NCI-H2227 treated with DMSO at 0.1 percent for 48 hours (cell line): ENCODE data around the gene KCTD7.
"Not testable (repeated sequence)": the region's sequence is repeated elsewhere in the genome, so short reads cannot be mapped to it uniquely, and the experiment has no call there.

ENCODE experiments used
- DNase-seq: peaks from one replicate; lab custom pipeline; 2025; lab: John Stamatoyannopoulos, UW

KCTD7 gene

DNA sequence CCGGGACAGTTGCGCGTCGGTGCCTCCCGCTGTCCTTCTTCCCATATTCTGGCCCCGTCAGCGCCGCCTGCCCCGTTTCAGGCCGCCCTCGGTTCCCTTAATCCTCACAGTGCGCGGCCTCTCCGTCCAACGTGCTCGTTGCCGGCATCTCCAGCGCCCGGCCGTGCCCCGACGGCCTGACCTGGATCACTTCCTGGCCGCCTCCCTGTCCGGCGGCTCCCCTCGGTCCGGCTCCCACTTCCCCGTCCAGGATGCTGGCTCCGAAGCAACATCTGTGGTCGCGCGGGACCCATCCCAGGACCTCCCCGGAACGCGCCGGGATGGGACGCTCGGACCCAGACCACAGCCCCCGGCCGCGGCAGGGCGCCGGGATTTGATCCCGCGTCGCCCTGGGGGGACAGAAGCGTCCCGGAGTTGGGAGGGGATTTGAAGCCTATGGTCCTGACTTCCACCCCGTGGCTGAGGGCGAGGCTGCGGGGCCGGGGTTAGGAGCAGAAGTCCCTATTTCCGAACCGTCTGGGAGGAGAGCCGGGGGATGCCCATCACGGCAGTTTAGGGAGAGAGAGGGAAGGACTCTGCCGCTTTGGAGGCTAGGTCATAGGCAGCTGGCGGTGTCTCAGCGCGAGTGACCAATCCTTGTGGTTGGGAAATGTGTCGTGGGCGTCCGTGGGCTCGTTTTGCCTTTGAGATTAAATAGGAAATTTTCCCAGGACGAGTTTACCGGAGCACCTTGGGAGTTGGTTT lies 53.8 kb downstream of the KCTD7 start:
- DNase-seq, result no peak

DNA sequence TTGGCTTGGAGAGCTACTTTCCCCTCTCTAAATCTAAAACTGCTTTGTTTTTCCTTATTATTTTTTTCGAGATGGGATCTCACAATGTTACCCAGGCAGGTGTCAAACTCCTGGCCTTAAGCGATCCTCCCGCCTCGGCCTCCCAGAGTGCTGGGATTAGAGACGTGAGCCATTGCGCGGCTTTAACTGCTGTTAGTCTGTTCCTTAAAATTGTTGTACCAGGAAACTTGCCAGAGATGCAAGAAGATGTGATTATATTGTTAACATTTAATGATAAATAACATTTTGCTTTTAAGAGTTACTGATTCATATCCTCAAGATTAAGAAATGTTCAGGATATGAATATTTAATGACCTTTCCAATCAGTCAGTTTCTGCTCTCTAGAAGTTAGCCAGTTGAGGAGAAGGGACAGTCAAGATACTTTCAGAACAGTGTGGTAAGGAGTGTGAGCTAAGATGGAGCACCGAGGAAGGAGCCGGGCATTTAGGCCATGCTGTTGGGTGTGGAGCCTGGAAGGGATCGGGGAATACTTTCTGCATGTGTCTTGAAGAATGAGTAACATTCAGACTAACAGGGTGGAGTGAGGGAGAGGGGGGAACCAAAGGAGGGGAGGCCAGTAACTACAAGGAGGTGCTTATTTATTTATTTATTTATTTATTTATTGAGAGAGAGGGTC lies 54.6 kb downstream of the KCTD7 start:
- not testable (repeated sequence) for DNase-seq

DNA sequence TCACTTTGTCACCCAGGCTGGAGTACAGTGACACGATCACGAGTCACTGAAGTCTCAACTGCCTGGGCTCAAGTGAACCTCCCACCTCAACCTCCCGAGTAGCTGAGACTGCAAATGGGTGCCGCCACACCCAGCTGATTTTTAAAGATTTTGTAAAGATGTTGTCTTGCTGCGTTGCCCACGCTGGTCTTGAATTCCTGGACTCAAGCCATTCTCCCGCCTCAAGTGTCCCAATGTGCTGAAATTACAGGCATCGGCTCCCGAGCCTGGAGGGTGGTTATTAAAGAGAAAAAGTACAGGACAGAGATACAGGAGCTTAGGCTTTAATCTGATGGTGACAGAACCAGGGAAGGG lies 55.1 kb downstream of the KCTD7 start:
- no peak for DNase-seq

DNA sequence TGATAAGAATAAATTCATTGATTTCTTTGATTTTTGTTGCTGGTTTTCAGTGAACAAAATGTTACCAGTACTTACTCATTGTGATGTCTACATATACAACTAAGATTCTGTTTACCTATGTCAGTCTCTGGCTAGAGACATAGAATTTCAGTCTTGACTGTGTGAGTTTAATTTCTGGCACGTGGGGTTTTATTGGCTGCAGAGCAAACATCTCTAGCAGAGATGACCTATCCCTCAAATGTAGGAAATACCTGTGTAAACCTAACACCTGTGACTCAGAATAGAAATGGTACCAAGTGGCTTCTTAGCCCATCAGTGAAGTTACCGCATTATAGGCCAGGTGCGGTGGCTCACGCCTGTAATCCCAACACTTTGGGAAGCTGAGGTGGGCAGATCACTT lies 57.0 kb downstream of the KCTD7 start:
- DNase-seq, result not testable (repeated sequence)

DNA sequence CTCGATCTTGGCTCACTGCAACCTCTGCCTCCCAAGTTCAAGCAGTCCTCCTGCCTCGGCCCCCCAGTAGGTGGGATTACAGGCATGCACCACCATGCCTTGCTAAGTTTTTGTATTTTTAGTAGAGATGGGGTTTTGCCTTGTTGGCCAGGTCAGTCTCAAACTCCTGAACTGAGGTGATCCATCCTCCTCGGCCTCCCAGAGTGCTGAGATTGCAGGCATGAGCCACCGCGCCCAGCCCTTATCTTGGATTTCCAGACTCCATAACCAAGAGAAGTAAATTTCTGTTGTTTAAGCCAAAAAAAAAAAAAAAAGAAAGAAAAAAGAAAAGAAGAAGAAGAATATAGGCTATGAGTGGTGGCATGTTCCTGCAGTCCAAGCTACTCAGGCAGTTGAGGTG lies 58.5 kb downstream of the KCTD7 start:
- DNase-seq, result no peak

DNA sequence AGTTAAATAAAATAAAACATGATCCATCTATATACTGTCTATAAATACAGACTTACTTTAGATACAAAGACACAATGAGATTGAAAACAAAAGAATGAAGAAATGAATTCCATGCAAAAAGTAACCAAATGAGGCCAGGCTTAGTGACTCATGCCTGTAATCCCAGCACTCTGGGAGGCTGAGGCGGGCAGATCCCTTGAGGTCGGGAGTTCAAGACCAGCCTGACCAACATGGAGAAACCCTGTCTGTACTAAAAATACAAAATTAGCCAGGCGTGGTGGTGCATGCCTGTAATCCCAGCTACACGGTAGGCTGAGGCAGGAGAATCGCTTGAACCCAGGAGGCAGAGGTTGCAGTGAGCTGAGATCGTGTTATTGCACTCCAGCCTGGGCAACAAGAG lies 59.0 kb downstream of the KCTD7 start:
- not testable (repeated sequence) for DNase-seq

DNA sequence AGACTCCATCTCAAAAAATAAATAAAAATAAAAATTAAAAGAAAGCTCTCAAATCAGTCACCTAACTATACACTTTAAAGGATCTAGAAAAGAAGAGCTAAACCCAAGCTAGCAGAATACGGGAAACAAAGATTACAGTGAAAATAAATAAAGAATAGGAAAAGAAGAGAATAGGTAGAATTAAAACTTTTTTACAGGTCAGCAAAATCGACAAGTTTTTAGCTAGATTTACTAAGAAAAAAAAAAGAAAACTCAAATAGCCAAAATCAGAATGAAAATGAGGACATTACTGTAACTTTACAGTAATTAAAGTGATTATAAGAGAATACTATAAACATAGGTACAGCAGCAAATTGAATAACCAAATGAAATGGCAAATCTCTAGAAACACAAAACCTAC lies 60.4 kb downstream of the KCTD7 start:
- no peak for DNase-seq

DNA sequence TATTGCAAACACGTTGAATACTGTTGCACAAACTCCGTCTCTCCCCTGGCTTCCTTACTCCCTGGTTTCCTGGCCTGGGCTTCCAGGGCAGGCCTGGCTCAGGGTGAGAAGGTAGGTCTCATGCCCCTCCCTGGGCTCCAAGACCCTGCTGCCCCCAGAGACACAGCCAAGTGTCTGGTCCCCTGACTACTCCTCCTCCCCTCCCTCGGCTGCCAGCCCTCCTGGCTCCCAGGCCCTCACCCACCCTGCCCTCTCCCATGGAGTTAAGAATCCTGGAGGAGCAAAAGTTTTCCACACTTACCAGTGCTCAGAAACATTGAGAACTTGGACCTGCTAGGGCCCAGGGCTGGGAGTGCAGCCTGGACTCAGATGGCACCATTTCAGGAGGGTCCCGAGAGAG lies 64.7 kb downstream of the KCTD7 start:
- no peak for DNase-seq
